NK-92 treated with Interleukin-12 subunit alpha and Interleukin-12 subunit beta, amount 100 ng/mL, for 24 hours (cell line): Measurements from ENCODE around the gene MTRR.

ENCODE experiments used
- DNase-seq: peaks from one replicate; lab custom pipeline; 2025; lab: John Stamatoyannopoulos, UW

The MTRR gene

GRCh38 chr5:7857361-7857760 lies 11.6 kb upstream of the MTRR start:
- DNase-seq, result no peak

GRCh38 chr5:7857926-7858632 lies 10.9 kb upstream of the MTRR start:
- DNase-seq, result peak; percentile 4

GRCh38 chr5:7866196-7866595 lies 2.8 kb upstream of the MTRR start:
- DNase-seq, result no peak

- no peak for DNase-seq
Observed at GRCh38 chr5:7867260-7867659, 1.7 kb upstream of the MTRR start.

- no peak for DNase-seq
Observed at GRCh38 chr5:7868427-7868772, 548 bp upstream of the MTRR start.

- DNase-seq, result peak; percentile 36
Observed at GRCh38 chr5:7869474-7870136, 657 bp downstream of the MTRR start.

GRCh38 chr5:7871653-7872052 lies 2.7 kb downstream of the MTRR start:
- no peak for DNase-seq

GRCh38 chr5:7872517-7873130 lies 3.7 kb downstream of the MTRR start:
- no peak for DNase-seq

GRCh38 chr5:7873216-7873615 lies 4.3 kb downstream of the MTRR start:
- no peak for DNase-seq

- no peak for DNase-seq
Observed at GRCh38 chr5:7874639-7875038, 5.7 kb downstream of the MTRR start.

- DNase-seq, result no peak
Observed at GRCh38 chr5:7875151-7875550, 6.2 kb downstream of the MTRR start.

- no peak for DNase-seq
Observed at GRCh38 chr5:7876867-7877266, 7.9 kb downstream of the MTRR start.

- DNase-seq, result no peak
Observed at GRCh38 chr5:7877851-7878250, 8.9 kb downstream of the MTRR start.

- no peak for DNase-seq
Observed at GRCh38 chr5:7878381-7878873, 9.5 kb downstream of the MTRR start.

- DNase-seq, result no peak
Observed at GRCh38 chr5:7881091-7881490, 12.1 kb downstream of the MTRR start.

GRCh38 chr5:7881816-7882215 lies 12.9 kb downstream of the MTRR start:
- DNase-seq, result no peak

- no peak for DNase-seq
Observed at GRCh38 chr5:7882926-7883325, 14.0 kb downstream of the MTRR start.

- DNase-seq, result no peak
Observed at GRCh38 chr5:7884491-7885267, 15.7 kb downstream of the MTRR start.

GRCh38 chr5:7886849-7887475 lies 18.0 kb downstream of the MTRR start:
- no peak for DNase-seq

GRCh38 chr5:7888901-7889300 lies 20.0 kb downstream of the MTRR start:
- DNase-seq, result no peak

- DNase-seq, result no peak
Observed at GRCh38 chr5:7894439-7894838, 25.5 kb downstream of the MTRR start.

- no peak for DNase-seq
Observed at GRCh38 chr5:7894860-7895259, 25.9 kb downstream of the MTRR start.
